GM19328 (cell line): ENCODE results near the gene MVB12B.

Experiments used
- ATAC-seq: cut with Tn5 transposase; IDR thresholded peaks from one replicate; pipeline ENCODE4 v1.9.1; 2021; ENCODE audit warnings: mild to moderate bottlenecking, moderate library complexity; ENCODE audit not compliant: unreplicated experiment

Gene MVB12B

GRCh38 chr9:126302730-126303129 is 23.9 kb upstream of the MVB12B start:
- no peak for ATAC-seq

GRCh38 chr9:126303488-126303887 is 23.1 kb upstream of the MVB12B start:
- no peak for ATAC-seq

- no peak for ATAC-seq
Observed at GRCh38 chr9:126304207-126304970, 22.2 kb upstream of the MVB12B start.

GRCh38 chr9:126304971-126305320 is 21.7 kb upstream of the MVB12B start:
- no peak for ATAC-seq

- no peak for ATAC-seq
Observed at GRCh38 chr9:126306071-126306647, 20.5 kb upstream of the MVB12B start.

- no peak for ATAC-seq
Observed at GRCh38 chr9:126307322-126308061, 19.1 kb upstream of the MVB12B start.

GRCh38 chr9:126309427-126310189 is 17.0 kb upstream of the MVB12B start:
- no peak for ATAC-seq

- ATAC-seq, result no peak
Observed at GRCh38 chr9:126312584-126313551, 13.8 kb upstream of the MVB12B start.

- no peak for ATAC-seq
Observed at GRCh38 chr9:126316085-126316655, 10.5 kb upstream of the MVB12B start.

GRCh38 chr9:126317513-126317912 is 9.1 kb upstream of the MVB12B start:
- ATAC-seq, result no peak

GRCh38 chr9:126318858-126319257 is 7.8 kb upstream of the MVB12B start:
- ATAC-seq, result no peak

- ATAC-seq, result no peak
Observed at GRCh38 chr9:126319671-126320070, 7.0 kb upstream of the MVB12B start.

GRCh38 chr9:126320158-126320922 is 6.3 kb upstream of the MVB12B start:
- no peak for ATAC-seq

- no peak for ATAC-seq
Observed at GRCh38 chr9:126321742-126322141, 4.9 kb upstream of the MVB12B start.

- no peak for ATAC-seq
Observed at GRCh38 chr9:126325821-126326220, 808 bp upstream of the MVB12B start.

- ATAC-seq, result no peak
Observed at GRCh38 chr9:126327006-126327713, 531 bp downstream of the MVB12B start.

- ATAC-seq, result no peak
Observed at GRCh38 chr9:126327714-126328185, 1.1 kb downstream of the MVB12B start.

- ATAC-seq, result no peak
Observed at GRCh38 chr9:126328407-126328806, 1.8 kb downstream of the MVB12B start.
